Activated CD8-positive, alpha-beta memory T cell treated with anti-CD3 and anti-CD28 coated beads for 48 hours (primary cell): ENCODE data around the gene NKD2.
"Not testable (repeated sequence)": the region's sequence is repeated elsewhere in the genome, so short reads cannot be mapped to it uniquely, and the experiment has no call there.

Experiments
- DNase-seq, 3 experiments: peaks; one replicate each; pipeline ENCODE4 v3.0.0-alpha.2; 2020; ENCODE audit warnings: low read depth in 2 of 3, low spot score in 2 of 3

Gene NKD2

DNA sequence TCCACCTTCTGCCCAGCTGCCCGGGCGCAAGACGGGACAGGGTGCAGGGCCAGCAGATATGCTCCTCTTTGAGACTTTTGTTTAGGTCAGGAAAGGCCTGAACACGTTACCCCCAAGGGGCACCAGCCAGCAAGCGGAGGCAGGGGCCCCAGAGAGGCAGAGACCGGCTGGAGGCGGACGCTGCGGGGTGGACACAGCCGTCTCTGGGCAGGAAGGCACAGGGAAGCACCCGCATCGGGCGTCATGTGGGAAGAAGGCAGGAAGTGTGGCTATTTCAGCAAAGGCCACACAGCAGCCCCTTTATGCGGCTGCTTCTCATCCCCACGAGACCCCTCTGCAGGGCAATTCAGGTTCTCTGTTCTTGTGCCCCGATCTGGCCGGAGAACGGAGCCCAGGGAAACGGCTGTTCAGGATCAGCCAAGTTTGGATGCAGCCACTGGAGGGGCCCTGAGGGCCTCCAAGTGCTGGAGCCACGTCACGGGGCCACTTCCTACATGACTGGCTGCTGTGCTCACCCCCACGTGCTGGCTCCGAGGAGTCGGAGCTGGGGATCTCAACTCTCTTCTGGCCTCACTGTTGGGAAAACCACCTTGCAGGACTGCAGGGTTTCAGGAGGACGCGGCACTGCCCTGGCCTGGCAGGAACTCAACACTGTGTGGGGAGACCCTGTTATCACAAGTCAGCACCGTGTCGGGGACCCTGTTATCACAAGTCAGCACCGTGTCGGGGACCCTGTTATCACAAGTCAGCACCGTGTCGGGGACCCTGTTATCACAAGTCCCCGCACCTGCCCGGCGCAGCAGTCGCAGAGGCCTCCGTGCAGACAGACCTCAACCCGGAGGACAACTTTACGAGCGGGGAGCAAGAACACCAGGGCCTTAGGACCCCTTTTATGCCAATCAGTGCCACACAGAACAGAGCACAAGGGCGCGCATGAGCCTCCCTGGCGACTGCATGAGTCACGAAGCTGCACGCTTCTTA is 58.8 kb downstream of the NKD2 start:
- no peak for DNase-seq

DNA sequence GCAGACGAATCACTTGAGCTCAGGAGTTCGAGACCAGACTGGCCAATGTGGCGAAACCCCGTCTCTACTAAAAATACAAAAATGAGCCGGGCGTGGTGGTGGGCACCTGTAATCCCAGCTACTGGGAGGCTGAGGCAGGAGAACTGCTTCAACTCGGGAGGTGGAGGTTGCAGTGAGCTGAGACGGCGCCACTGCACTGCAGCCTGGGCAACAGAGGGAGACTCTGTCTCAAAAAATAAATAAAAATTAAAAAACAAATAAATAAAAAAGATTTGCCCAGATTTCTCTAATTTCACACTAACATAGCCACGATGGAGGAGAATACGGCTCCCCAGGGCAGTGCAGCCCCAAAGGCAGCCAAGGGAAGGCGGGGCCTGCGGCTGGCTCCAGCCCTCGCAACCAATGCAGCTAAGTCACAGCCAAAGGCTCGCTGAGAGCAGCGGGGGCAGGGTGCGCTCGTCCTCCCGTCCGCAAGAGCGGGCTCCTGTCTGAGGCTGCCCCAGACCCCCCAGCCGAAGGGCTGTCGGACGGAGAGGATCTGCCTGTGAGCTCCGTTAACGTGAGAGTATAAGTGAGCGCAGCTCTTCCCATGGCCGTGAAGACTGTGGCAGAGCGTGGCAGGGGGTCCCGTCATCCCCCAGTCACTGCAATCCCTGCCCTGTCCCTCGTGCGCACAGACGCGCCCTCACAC is 59.7 kb downstream of the NKD2 start:
- no peak for DNase-seq

GRCh38 chr5:1068895-1069719 is 60.5 kb downstream of the NKD2 start:
- no peak for DNase-seq

- DNase-seq: no peak
Observed at GRCh38 chr5:1069720-1070088, 61.1 kb downstream of the NKD2 start.

- DNase-seq: no peak
Observed at GRCh38 chr5:1073239-1074102, 64.9 kb downstream of the NKD2 start.

DNA sequence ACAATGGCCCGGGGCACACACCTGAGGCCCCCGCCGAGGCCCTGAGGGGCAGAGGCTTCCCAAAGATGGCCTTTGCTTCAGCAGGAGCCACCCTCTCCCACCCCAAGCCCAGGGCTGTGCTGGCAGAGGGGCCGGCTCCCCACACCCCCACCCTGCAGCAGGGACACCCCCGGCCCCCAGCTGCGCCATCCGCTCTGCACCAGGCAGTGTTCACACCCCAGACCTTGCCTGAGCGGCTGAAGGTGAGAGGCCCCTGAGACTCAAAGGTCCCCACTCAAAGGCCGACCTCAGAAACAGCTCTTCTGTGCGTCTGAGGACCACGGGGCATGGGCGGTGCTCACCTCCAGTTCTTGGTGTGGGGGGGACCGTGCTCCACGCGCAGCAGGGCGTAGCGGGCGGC is 65.6 kb downstream of the NKD2 start:
- no peak for DNase-seq

- DNase-seq: no peak
Observed at GRCh38 chr5:1074816-1075554, 66.4 kb downstream of the NKD2 start.

DNA sequence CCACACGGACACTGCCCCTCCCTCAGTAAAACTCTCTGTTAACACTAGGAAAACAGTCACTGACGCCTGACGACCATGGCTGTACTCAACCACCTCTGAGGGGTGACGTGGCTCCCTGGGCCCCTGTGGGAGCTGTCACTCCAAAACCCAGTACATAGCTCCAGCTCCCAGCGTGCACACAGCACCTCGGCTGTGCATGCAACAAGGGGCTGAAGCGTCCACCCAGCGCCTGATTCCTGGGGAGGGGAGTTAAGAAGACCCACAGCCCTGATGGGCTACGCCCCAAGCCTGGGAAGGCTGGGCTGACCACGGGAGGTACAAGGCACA is 66.9 kb downstream of the NKD2 start:
- no peak for DNase-seq

GRCh38 chr5:1075931-1076330 is 67.3 kb downstream of the NKD2 start:
- no peak for DNase-seq

GRCh38 chr5:1076406-1076805 is 67.8 kb downstream of the NKD2 start:
- no peak for DNase-seq

DNA sequence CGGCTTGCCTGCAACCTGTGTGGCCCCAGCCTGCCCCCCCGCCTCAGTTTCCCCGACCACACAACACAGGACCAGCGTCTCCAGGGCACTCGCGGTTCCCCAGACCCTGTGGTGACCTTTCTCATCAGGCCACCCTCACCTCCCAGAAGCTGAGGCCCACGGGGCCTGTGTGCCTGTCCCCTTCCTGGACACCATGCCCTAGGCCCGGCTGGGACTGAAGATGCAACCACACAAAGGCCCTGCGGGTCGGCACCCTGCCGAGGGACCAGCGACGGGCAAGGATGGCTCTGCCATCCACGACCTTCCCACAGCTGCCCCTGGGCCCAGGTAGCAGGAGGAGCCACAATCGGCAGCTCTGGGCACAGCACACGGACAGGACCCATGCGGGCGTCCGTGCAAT is 68.4 kb downstream of the NKD2 start:
- DNase-seq: no peak

GRCh38 chr5:1077491-1078020 is 69.0 kb downstream of the NKD2 start:
- no peak for DNase-seq

GRCh38 chr5:1078206-1078605 is 69.6 kb downstream of the NKD2 start:
- no peak for DNase-seq

- no peak for DNase-seq
Observed at GRCh38 chr5:1078851-1079250, 70.2 kb downstream of the NKD2 start.

DNA sequence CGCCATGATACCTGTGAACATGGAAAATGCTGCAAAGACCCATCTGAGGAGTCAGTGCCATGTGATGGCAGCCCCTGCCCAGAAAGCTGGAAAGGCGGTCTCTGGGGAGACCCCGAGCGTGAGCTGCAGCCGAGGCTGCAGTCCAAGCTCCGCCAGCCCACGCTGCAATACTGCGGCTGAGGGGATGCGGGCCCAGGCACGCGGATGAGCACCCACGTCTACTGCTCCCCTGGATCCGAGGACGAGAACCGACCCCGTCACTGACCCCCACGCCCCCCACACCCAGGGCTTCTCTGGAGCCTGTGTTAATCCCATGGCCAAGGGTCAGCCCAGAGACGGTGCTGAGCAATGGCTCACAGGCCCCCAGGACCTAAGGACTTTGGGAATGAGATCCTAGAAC is 70.9 kb downstream of the NKD2 start:
- no peak for DNase-seq

DNA sequence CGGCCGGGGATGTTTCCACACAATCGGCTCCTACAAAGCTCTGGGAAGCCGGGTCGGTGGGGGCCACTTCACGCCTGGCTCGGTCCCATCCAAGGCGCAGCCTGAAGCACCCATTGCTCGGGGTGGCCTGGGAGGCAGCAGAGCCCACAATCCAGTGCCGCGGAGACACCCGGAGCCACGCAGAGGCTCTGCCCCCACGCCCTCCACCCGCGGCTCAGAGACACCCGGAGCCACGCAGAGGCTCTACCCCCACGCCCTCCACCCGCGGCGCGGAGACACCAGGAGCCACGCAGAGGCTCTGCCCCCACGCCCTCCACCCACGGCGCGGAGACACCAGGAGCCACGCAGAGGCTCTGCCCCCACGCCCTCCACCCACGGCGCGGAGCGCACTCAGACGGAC is 71.4 kb downstream of the NKD2 start:
- DNase-seq: no peak

DNA sequence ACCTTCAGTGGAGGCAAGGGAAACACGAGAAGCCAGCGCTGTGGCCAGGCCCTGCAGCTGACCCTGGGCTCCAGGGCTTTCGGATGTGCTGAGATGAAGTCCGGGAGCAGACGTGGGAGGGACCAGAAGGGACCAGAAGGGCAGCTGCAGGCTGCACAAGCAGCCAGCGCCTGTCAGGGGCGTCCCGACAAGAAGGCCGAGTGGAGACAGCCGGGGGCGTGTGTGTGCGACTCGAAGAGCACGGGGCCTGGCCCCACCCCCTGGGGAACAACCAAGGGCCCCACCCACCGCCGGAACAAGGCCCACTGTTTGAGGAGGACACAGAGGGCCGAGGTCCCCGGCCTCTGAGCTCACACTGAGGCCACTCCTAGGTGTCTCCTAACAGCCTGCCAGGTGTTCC is 71.8 kb downstream of the NKD2 start:
- DNase-seq: no peak

DNA sequence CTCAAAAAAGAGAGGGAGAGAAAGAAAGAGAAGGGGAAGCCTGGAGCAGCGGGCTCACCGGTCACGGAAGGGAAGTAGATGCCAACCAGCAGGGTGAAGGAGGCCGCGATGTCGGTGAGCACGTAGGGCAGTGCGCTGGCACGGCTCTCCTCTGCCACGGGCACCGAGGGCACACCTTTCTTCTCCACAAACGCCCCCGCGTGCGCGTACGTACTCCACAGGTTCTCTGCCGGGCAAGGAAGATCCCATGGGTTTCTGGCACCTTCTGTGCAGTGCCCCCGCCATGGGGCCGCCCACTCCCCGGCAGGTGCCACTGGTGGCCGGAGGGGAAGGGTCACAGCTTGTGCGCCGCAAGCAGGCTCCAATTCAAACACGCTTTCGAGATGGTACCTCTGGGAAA is 72.9 kb downstream of the NKD2 start:
- DNase-seq: no peak

GRCh38 chr5:1083026-1083425 is 74.4 kb downstream of the NKD2 start:
- not testable (repeated sequence) for DNase-seq
